HG03196 (cell line): ENCODE results near the gene UBE2E1.
A peak's percentile ranks its signal among the peaks of the same experiment; 100 is the strongest.

Experiments
- ATAC-seq: cut with Tn5 transposase; IDR thresholded peaks from one replicate; pipeline ENCODE4 v1.9.1; 2021; ENCODE audit not compliant: unreplicated experiment

Gene UBE2E1

GRCh38 chr3:23805633-23806533 lies at the start of gene UBE2E1:
UBE2E1 (plus strand) TSS chr3:23805955; CDS start chr3:23807270, 1,315 bp downstream.
- ATAC-seq = peak; percentile 54

DNA sequence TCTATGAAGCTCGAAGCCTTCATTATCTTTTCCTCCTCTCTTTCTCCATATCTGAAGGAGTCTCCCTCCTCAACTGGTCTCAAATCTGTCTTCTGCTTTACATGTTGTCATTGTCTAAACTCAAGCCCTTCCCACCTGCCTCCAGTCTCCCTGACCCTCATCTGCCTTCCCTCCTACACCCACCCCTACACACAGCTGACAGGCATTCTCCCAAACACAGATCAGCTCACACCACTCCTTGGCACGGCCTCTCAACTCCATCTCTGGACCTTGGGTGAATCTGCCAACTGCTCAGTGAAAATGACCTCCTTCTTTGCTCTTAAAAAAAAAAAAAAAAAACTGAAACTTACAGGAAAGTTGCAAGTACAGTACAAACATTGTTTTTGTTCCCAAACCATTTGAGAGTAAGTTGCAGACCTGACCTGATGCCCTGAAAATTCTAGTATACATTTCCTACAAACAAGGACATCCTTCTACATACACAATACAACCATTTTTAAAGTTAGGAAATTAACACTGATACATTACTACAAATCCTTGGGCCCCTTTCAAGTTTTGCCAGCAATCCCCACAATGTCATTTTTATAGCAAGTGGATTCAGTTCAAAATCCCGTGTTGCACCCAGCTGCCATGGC lies 49.4 kb upstream of the UBE2E1 start:
- no peak for ATAC-seq

DNA sequence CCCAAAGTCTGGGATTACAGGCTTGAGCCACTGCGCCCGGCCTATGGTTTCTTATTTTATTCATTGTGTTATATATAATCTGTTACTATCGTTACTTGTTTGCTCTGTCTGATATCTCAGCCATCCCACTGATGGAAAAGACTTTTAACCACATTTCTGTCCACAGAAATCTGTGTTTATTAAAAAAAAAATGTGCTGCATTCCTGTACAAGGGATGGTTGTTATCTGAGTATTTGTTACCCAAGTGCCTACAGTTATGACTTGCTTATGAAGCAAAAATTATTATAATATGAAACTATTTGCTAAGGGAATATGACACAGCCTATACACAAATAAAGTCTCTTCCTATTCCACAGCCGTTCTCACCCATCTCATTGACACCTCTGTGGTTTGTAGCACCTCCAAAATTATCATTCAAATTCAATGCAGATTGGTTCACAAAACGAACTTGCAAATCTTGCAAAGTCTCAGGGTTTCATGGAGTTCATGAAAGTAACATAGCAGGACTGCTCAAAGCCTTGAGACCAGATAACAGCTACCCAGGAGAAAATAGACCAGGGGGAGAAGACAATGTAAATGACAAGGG lies 47.4 kb upstream of the UBE2E1 start:
- ATAC-seq = no peak

DNA sequence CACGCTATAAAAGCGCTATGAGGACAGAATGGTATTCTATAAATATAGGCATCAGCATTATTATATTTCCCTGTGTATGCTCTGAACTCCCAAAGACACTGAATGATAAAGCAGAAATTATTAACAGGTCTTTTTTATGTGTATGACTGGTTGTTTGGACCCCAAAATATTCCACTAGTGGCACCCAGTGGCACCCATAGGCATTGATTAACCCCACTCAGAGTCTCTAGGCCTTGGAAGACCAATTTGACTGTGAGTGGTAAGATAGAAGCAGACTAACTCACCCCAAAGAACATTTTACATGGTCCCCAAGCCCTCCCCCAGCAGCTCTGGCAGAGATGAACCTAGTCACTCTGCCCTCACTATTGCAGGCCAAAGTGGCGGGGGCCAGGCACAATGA lies 45.4 kb upstream of the UBE2E1 start:
- ATAC-seq = no peak

DNA sequence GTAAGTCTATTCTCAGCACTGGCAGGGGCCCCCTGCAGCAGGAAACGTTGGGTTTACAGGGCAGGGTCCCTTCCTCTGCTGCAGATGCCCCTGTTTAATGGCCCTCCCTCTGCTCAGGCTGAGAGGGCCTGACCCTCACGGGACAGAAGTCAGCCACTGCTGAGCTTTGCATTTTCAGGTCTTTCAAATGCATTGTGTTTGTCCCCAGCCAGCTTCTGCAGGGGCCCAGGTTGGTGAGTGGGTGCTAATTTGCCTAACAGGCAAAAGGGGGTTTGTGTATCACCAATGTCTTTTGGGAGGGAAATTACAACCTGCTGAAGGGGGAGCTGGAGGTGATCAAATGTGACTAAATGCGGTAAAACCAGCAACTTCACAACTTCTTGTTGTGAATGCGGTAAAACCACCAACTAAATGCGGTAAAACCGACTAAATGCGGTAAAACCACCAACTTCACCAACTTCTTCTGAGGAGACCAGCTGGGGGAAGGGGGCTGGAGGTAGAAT lies 44.8 kb upstream of the UBE2E1 start:
- peak; percentile 20 for ATAC-seq

DNA sequence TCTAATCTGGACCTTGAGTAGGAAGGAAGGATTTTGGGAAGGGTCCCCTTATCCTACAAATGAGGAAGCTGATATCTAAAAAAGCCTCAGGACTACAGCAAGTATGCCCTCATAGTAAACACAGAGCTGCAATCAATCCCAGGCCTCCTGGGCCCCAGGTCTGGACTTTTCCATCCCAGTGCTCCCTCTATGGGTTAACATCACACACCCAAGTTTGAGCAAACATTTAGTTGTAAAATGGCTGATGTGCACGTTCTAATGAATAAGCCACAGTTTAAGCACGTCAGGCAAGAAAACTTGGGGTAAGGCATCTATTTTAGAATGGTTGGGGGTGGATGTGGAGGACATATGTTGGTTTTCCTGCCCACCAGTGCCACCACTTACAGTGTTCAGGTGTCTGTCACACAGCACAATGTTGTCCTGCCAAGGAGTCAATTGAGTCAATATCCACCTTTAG lies 44.3 kb upstream of the UBE2E1 start:
- ATAC-seq = peak; percentile 41

GRCh38 chr3:23762214-23762613 lies 43.5 kb upstream of the UBE2E1 start:
- ATAC-seq = peak; percentile 85

GRCh38 chr3:23762759-23763477 lies 42.8 kb upstream of the UBE2E1 start:
- ATAC-seq = no peak

DNA sequence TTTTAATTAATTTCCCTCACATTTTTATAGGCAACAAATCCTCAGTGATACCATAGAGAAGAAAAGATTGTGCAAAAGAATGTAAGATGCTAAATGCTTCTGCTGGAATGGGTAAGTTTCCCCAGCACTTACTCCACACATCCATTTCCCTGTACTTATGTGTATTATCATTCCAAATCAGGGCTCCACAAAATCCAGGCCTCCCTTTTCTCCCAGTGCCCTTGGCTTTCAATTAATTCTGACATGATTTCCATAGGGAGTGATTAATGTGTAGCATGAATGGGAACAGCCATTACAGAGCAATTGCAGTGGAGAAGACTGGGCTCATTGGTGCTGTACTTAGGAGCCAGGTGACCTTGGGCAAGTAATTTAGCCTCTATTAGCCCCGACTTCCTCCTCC lies 41.3 kb upstream of the UBE2E1 start:
- no peak for ATAC-seq

- ATAC-seq = no peak
Measured at GRCh38 chr3:23767546-23767945, 38.2 kb upstream of the UBE2E1 start.

- ATAC-seq = no peak
Measured at GRCh38 chr3:23775254-23775909, 30.4 kb upstream of the UBE2E1 start.

DNA sequence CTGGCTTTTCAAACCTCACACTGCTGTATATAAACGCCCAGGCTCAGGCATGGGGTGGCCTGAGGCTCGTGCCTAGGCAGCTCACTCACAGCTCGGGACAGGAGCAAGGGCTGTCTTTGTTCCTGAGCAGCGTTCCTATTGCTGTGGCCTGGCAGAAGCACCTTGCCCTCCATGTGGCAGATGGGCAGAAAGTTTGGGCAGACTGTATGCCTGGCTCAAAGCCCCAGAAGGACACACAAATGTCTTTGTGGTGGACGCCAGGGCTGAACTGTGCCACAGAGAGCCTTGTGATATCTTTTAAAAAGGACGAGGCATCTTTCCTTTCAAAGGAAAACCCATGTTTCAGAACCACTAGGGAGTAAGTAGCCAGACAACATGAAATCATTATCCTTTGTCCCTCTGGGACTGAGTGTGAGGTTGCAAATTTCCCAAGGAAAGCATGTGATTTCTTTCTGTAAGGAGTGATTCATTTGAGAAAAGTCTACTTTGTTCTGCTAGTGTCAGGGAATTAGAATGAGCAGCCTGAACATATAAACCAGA lies 29.3 kb upstream of the UBE2E1 start:
- no peak for ATAC-seq

DNA sequence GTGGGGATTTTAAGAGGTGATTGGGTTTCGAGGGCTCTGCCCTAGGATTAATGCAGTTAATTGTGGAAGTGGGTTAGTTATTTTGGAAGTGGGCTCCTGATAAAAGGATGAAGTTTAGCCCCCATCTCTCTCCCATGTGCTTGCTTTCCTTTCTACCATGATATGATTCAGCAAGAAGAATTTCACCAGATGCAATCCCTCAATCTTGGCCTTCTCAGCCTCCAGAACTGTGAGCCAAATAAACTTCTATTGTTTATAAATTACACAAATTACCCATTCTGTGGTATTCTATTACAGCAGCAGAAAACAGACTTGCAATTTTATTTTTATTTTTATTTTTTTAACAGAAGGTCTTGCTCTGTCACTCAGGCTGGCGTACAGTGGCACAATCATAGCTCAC lies 27.3 kb upstream of the UBE2E1 start:
- no peak for ATAC-seq

GRCh38 chr3:23779841-23780240 lies 25.9 kb upstream of the UBE2E1 start:
- ATAC-seq = no peak

GRCh38 chr3:23781051-23781450 lies 24.7 kb upstream of the UBE2E1 start:
- ATAC-seq = no peak

GRCh38 chr3:23781871-23782270 lies 23.9 kb upstream of the UBE2E1 start:
- ATAC-seq = no peak

DNA sequence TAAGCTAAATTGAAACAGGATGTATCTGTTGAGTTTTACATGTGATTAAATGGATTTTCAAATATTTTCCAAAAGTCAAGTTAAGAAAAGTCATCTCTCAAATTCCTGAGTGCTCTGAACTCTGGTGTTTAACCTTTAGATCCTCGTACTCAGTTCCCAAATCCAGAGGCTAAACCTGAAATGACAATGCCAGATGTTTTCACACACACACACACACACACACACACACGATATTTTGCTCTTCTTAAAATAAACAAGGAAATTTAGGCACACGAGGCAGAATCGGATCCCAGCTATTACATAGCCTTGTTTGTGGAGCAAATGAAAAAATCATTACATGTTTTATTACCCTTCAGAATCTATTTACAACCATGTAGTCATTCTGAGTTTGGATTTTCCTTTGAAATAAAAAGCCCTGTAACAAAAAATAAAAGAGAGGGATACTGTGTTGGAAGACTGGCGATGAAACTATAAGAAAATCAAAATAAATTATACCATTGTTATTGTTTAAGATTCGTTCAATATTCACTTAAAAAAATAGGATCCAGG lies 20.6 kb upstream of the UBE2E1 start:
- no peak for ATAC-seq

- ATAC-seq = no peak
Measured at GRCh38 chr3:23785882-23786281, 19.9 kb upstream of the UBE2E1 start.

DNA sequence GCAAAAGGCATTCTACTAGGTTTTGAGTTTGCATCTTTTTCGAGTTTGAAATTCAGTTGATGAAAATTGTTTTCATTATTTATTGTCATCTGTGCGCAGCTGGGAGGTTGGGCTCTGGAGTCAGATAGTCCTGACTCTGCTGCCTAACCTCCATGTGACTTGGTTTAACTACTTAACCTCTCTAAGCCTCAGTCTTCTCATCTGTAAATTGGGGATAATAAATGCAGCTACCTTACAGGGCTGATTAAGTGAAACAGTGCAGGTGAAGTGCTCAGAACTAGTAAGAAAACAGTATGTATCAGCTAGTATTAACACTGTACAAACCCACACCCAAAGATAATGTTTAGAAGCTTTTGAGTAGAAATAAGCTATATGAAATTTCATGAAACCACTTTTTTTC lies 14.1 kb upstream of the UBE2E1 start:
- ATAC-seq = no peak

DNA sequence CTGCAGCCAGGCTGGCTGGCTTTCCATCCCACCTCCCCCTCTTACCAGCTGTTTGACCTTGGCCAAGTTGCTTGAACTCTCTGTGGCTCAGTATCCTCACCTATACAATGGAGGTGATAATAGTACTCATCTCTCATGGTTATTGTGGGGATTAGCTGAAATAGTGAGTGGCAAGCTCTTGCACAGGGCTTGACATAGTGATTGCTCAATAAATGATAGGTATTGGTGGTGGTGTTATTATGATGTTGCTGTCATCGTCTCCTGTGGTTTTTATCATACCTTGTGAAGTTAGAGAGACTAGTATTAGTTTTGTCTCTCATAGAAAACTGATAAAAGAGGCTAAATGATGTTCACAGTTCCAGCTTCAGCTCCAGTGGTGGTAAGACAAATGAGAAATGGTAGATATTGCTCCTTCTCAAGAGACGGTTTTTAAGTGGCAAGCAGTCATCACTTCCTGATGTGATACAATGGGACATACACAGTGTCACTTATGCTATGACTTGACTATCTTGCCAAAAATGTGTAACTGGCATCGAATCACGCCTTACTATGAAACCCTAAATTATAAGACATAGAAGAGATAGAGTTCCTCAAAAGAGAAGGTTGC lies 12.1 kb upstream of the UBE2E1 start:
- no peak for ATAC-seq
